ENCODE results near the gene TMEM168.

Gene TMEM168

DNA sequence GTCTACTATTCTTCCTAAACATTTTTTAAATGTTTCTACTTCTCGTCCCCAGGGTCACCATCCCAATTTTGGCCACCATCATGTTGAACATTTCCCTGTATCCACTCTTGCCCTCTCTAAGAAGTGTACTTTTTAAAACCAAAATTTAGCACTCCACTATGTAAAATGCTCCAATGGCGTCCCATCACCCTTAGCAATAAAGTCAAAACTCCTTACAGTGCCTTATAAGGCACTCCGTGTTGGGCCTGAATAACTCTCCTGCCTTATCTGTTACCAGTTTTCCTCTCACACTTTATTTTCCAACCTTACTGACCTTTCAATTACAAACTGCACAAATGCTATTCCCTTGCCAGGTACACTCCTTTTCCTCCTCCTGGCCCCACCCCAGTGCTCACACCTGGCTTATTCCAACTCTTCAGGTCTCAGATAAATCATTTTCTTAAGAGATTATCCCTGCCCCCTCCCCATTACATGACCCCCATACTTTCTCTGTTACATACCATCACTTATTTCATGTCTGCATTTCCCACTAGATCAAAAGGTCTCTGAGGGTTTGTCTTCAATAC, 1.3 kb downstream of the TMEM168 start:
- no peaks in the 10 kb centered on the region for H3K9me3 ChIP-seq
- peak overlapping the region; percentile 93 for H3K4me3 ChIP-seq (ENCODE audit: low read depth, low read length)
- H3K36me3 ChIP-seq = no peaks in the 10 kb centered on the region
- DNase-seq = no peak
- H3K4me1 ChIP-seq = no peaks in the 10 kb centered on the region
- TF ChIP-seq, protein P1, sequence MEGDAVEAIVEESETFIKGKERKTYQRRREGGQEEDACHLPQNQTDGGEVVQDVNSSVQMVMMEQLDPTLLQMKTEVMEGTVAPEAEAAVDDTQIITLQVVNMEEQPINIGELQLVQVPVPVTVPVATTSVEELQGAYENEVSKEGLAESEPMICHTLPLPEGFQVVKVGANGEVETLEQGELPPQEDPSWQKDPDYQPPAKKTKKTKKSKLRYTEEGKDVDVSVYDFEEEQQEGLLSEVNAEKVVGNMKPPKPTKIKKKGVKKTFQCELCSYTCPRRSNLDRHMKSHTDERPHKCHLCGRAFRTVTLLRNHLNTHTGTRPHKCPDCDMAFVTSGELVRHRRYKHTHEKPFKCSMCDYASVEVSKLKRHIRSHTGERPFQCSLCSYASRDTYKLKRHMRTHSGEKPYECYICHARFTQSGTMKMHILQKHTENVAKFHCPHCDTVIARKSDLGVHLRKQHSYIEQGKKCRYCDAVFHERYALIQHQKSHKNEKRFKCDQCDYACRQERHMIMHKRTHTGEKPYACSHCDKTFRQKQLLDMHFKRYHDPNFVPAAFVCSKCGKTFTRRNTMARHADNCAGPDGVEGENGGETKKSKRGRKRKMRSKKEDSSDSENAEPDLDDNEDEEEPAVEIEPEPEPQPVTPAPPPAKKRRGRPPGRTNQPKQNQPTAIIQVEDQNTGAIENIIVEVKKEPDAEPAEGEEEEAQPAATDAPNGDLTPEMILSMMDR (IDR thresholded peaks at IDR 0.05; ENCODE audit: low read depth, low read length) = no peak
- no peaks in the 10 kb centered on the region for H3K27me3 ChIP-seq

DNA sequence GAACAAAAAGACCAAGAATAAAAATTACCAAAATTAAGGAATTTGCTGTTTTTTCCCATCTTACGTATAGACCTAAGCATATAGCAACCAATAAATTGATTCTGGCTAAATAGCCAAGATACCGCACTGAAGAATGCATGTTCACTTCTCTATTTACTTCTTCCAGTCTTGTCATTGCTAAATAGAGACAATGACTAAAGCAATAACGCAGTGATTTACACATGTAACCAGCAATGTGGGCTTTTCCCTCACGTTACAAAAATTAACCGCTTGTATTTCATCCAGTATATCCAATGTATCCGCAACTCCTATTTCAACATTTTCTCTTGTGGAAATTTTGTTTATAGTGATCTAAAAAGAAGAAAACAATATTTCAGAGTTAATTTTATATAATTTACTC, 5.6 kb downstream of the TMEM168 start:
- Histone ChIP-seq H3K4me3 (ENCODE audit: low read depth, low read length) (no peak overlapping the region), H3K4me1 (no peaks in the 10 kb centered on the region), H3K9me3 (no peaks in the 10 kb centered on the region), H3K36me3 (no peaks in the 10 kb centered on the region; the same call in 1 of the 2 replicates), H3K27me3 (no peaks in the 10 kb centered on the region)
- DNase-seq = no peak
- TF ChIP-seq, protein P1 (IDR thresholded peaks at IDR 0.05; ENCODE audit: low read depth, low read length) = no peak

DNA sequence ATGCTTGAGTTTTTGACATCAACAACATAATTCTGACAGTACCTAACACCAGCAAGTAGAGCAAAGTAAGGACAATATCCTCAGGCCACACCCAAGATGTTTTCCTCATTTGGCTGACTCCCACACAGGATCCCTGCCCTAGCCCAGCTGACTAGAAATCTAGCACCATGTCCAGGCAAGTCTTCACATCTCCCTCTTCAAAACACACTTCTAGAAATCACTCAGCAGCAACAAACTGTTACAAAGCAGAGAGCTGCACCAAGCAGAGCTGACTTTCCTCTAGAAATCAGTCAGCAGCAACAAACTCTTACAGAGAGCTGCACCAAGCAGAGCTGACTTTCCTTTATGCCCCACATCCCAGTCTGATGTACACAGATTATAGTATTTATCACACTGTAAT, 7.7 kb downstream of the TMEM168 start:
- Histone ChIP-seq H3K9me3 (no peaks in the 10 kb centered on the region), H3K27me3 (no peaks in the 10 kb centered on the region), H3K4me3 (ENCODE audit: low read depth, low read length) (no peak overlapping the region), H3K36me3 (no peaks in the 10 kb centered on the region; the same call in 1 of the 2 replicates), H3K4me1 (no peaks in the 10 kb centered on the region)
- no peak for DNase-seq
- TF ChIP-seq, protein P1 (IDR thresholded peaks at IDR 0.05; ENCODE audit: low read depth, low read length) = no peak

DNA sequence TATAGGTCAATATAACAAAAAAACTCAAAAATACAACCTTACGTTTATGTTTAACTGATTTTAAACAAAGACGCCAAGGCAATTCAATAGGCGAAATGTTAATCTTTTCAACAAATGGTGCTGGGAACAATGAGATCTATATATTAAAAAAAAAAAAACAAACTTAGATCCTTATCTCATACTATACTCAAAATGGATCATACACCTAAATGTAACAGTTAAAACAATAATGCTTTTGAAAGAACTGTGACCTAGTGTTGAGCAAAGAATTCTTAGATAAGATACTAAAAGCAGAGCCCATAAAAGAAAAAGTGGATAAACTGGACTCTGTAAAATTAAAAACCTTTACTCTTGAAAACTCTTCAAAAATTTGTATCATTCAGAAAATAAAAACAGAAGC, 8.6 kb downstream of the TMEM168 start:
- TF ChIP-seq, protein P1 (IDR thresholded peaks at IDR 0.05; ENCODE audit: low read depth, low read length) = no peak
- DNase-seq = no peak
- Histone ChIP-seq H3K27me3 (no peaks in the 10 kb centered on the region), H3K36me3 (no peaks in the 10 kb centered on the region; the same call in 1 of the 2 replicates), H3K4me1 (no peaks in the 10 kb centered on the region), H3K9me3 (no peaks in the 10 kb centered on the region), H3K4me3 (ENCODE audit: low read depth, low read length) (no peak overlapping the region)

DNA sequence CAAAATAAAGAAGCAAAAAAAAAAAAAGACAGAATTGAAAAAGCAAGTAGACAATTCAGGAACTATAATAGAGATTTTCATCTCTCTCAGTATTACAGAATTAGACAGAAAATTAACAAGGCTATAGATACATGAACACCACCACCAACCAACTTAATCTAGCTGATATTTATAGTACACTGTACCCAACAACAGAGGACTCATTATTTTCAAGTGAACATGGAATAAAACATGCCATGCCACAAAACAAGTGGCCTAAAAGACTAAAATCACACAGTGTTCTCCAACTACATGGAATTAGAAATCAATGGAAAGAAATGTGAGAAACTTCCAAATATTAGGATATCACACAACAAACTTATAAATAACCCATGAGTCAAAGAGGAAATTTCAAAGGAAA, 9.1 kb downstream of the TMEM168 start:
- H3K36me3 ChIP-seq = no peaks in the 10 kb centered on the region; the same call in 1 of the 2 replicates
- TF ChIP-seq, protein P1 (IDR thresholded peaks at IDR 0.05; ENCODE audit: low read depth, low read length) = no peak

DNA sequence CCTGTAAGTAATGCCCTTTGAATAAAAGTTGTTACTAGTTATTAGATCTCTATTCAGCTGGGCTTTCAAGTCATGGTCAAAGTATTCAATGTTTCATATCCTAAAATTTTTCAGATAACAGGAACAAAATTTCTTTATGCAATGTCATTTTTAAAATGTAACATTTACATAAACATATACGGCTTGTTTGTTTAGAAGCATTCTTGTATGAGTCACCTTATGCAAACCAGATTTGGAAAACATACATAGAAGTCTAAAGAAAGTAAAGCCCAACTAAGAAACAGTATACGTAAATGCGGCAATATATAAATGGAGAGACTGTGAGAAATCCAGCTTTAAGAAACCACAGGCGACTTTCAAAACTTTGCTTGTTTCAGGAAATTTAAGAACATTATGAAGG, 10.5 kb downstream of the TMEM168 start:
- Histone ChIP-seq H3K36me3 (no peaks in the 10 kb centered on the region; the same call in 1 of the 2 replicates), H3K27me3 (no peaks in the 10 kb centered on the region), H3K4me3 (ENCODE audit: low read depth, low read length) (no peak overlapping the region), H3K9me3 (no peaks in the 10 kb centered on the region), H3K4me1 (no peaks in the 10 kb centered on the region)
- TF ChIP-seq, protein P1 (IDR thresholded peaks at IDR 0.05; ENCODE audit: low read depth, low read length) = no peak
- DNase-seq = no peak

More for the DNA sequence above, 9.1 kb downstream of the TMEM168 start:
- Histone ChIP-seq H3K9me3 (no peaks in the 10 kb centered on the region), H3K4me3 (ENCODE audit: low read depth, low read length) (no peak overlapping the region), H3K27me3 (no peaks in the 10 kb centered on the region), H3K4me1 (no peaks in the 10 kb centered on the region)
- DNase-seq = no peak
